Tibial artery (tissue), 4 donors: Measurements from ENCODE around the gene TMEM47.
A peak's percentile ranks its signal among the peaks of the same experiment; 100 is the strongest.

Experiments
- DNase-seq, 2 donors: peaks; one replicate each; pipeline ENCODE4 v3.0.0-alpha.2; 2019
- H3K27ac ChIP-seq, 2 donors: fragments of 200-600 bp; sonication (generic) in 1 of 2; 1 replicate in 1 of 2; 2 replicates in 1 of 2; pipeline ENCODE4 v1.5.1; 2018 to 2019; ENCODE audit warnings: mild to moderate bottlenecking in 1 of 2
- H3K27me3 ChIP-seq, 2 donors: fragments of 200-600 bp; sonication (generic) in 1 of 2; one replicate each; pipeline versions ENCODE4 v1.5.1 to v1.6.0; 2016 to 2019
- H3K36me3 ChIP-seq, 3 donors: fragments of 200-600 bp; sonication (generic) in 2 of 3; one replicate each; pipeline ENCODE4 v1.5.1; 2016 to 2019; ENCODE audit warnings: mild to moderate bottlenecking in 2 of 3
- H3K4me1 ChIP-seq, 4 donors: fragments of 200-600 bp; sonication (generic) in 2 of 4; 1 replicate in 3 of 4; 2 replicates in 1 of 4; pipeline ENCODE4 v1.5.1; 2016 to 2019
- H3K4me3 ChIP-seq, 2 donors: fragments of 200-600 bp; sonication (generic) in 1 of 2; 1 replicate in 1 of 2; 2 replicates in 1 of 2; pipeline ENCODE4 v1.5.1; 2018 to 2019; ENCODE audit warnings: mild to moderate bottlenecking in 2 of 2
- H3K9me3 ChIP-seq, 3 donors: fragments of 200-600 bp; sonication (generic) in 1 of 3; one replicate each; pipeline ENCODE4 v1.5.1; 2016 to 2019
- intact Hi-C: fragments of 100-400 bp; cut with DNase I; formaldehyde crosslinking; loops from one replicate; pipeline ENCODE4 v1.15.0; 2023; ENCODE audit warnings: low total_unique reads
- TF ChIP-seq, protein P1 (sequence below), 2 experiments: fragments of 200-600 bp in 1 of 2; fragments of 450-650 bp in 1 of 2; IDR thresholded peaks; one replicate each; pipeline ENCODE4 v1.5.1; 2017 to 2019; ENCODE audit warnings: antibody characterized with exemption in 2 of 2, mild to moderate bottlenecking in 1 of 2, moderate library complexity in 1 of 2

The TMEM47 gene

GRCh38 chrX:34638116-34638515, 19.0 kb downstream of the TMEM47 start:
- peaks cover 0 to 44% (median 0%) of the 10 kb centered on the region in 4 donors for H3K4me1 ChIP-seq
- H3K4me3 ChIP-seq: no peak overlapping the region
- H3K27me3 ChIP-seq: no peaks in the 10 kb centered on the region
- no peaks in the 10 kb centered on the region for H3K9me3 ChIP-seq
- H3K36me3 ChIP-seq: no peaks in the 10 kb centered on the region
- intact Hi-C loops: no loop called here
- TF ChIP-seq, protein P1, sequence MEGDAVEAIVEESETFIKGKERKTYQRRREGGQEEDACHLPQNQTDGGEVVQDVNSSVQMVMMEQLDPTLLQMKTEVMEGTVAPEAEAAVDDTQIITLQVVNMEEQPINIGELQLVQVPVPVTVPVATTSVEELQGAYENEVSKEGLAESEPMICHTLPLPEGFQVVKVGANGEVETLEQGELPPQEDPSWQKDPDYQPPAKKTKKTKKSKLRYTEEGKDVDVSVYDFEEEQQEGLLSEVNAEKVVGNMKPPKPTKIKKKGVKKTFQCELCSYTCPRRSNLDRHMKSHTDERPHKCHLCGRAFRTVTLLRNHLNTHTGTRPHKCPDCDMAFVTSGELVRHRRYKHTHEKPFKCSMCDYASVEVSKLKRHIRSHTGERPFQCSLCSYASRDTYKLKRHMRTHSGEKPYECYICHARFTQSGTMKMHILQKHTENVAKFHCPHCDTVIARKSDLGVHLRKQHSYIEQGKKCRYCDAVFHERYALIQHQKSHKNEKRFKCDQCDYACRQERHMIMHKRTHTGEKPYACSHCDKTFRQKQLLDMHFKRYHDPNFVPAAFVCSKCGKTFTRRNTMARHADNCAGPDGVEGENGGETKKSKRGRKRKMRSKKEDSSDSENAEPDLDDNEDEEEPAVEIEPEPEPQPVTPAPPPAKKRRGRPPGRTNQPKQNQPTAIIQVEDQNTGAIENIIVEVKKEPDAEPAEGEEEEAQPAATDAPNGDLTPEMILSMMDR (IDR thresholded peaks at IDR 0.05): peak; percentile 28 to 33
- no peak overlapping the region for H3K27ac ChIP-seq
- DNase-seq: no peak

- no peak overlapping the region for H3K27ac ChIP-seq
- no peak for DNase-seq
- intact Hi-C loops: no loop called here
- no peaks in the 10 kb centered on the region for H3K36me3 ChIP-seq
- H3K27me3 ChIP-seq: no peaks in the 10 kb centered on the region
- H3K9me3 ChIP-seq: no peaks in the 10 kb centered on the region
- peaks cover 0 to 41% (median 0%) of the 10 kb centered on the region in 4 donors for H3K4me1 ChIP-seq
- TF ChIP-seq, protein P1 (IDR thresholded peaks at IDR 0.05): no peak
- H3K4me3 ChIP-seq: no peak overlapping the region
These were observed 22.7 kb downstream of the TMEM47 start for GRCh38 chrX:34634349-34634748.

- Histone ChIP-seq H3K27ac (no peak overlapping the region), H3K9me3 (no peaks in the 10 kb centered on the region), H3K27me3 (no peaks in the 10 kb centered on the region), H3K4me3 (no peak overlapping the region), H3K36me3 (no peaks in the 10 kb centered on the region), H3K4me1 (peaks cover 0 to 44% (median 0%) of the 10 kb centered on the region in 4 donors)
- intact Hi-C loops: no loop called here
- no peak for DNase-seq
- TF ChIP-seq, protein P1 (IDR thresholded peaks at IDR 0.05): no peak
These were observed 24.7 kb downstream of the TMEM47 start for GRCh38 chrX:34632384-34632783.

- no peaks in the 10 kb centered on the region for H3K9me3 ChIP-seq
- H3K27me3 ChIP-seq: no peaks in the 10 kb centered on the region
- intact Hi-C loops: no loop called here
- H3K36me3 ChIP-seq: no peaks in the 10 kb centered on the region
- H3K4me1 ChIP-seq: peaks cover 0 to 44% (median 0%) of the 10 kb centered on the region in 4 donors
- TF ChIP-seq, protein P1 (IDR thresholded peaks at IDR 0.05): no peak
- no peak overlapping the region for H3K27ac ChIP-seq
- DNase-seq: no peak
- H3K4me3 ChIP-seq: no peak overlapping the region
These were observed 25.4 kb downstream of the TMEM47 start for GRCh38 chrX:34631479-34632220.

GRCh38 chrX:34629572-34629971, 27.5 kb downstream of the TMEM47 start:
- TF ChIP-seq, protein P1 (IDR thresholded peaks at IDR 0.05): no peak
- Histone ChIP-seq H3K4me3 (no peak overlapping the region), H3K9me3 (no peaks in the 10 kb centered on the region), H3K27ac (no peak overlapping the region), H3K4me1 (peaks cover 0 to 53% (median 0%) of the 10 kb centered on the region in 4 donors), H3K36me3 (no peaks in the 10 kb centered on the region), H3K27me3 (no peaks in the 10 kb centered on the region)
- intact Hi-C loops: no loop called here
- no peak for DNase-seq
